Smooth muscle cell (in vitro differentiated cells): ENCODE data around the gene PHGDH. TPM values are rescaled to one million over a fixed set of nuclear protein-coding genes. Genes with fewer than 3 reads are reported as not detected.

Experiments
- DNase-seq: peaks from one replicate; lab custom pipeline; 2025; ENCODE audit not compliant: unreplicated experiment; lab: John Stamatoyannopoulos, UW
- H2AFZ ChIP-seq: fragments of 200-600 bp; sonication (generic); 2 replicates; pipeline ENCODE4 v1.6.0; 2016; ENCODE audit warnings: antibody characterized with exemption, low read depth, mild to moderate bottlenecking
- H3F3A ChIP-seq: fragments of 200-600 bp; sonication (generic); 2 replicates; pipeline ENCODE4 v1.6.0; 2017; ENCODE audit warnings: antibody characterized with exemption, low read depth
- H3K27ac ChIP-seq: fragments of 200-600 bp; sonication (generic); 2 replicates; pipeline ENCODE4 v1.5.1; 2016; ENCODE audit warnings: low read depth, mild to moderate bottlenecking
- H3K27me3 ChIP-seq: fragments of 200-600 bp; sonication (generic); 2 replicates; pipeline ENCODE4 v1.6.1; 2016; ENCODE audit warnings: low read depth, mild to moderate bottlenecking
- H3K36me3 ChIP-seq: fragments of 200-600 bp; sonication (generic); 2 replicates; pipeline ENCODE4 v1.5.1; 2016; ENCODE audit warnings: low read depth
- H3K4me1 ChIP-seq: fragments of 200-600 bp; sonication (generic); 2 replicates; pipeline ENCODE4 v1.5.1; 2016; ENCODE audit warnings: low read depth
- H3K4me2 ChIP-seq: fragments of 200-600 bp; sonication (generic); 2 replicates; pipeline ENCODE4 v1.6.0; 2016; ENCODE audit warnings: mild to moderate bottlenecking
- H3K4me3 ChIP-seq: fragments of 200-600 bp; sonication (generic); 2 replicates; pipeline ENCODE4 v1.5.1; 2016; ENCODE audit warnings: mild to moderate bottlenecking
- H3K79me2 ChIP-seq: fragments of 200-600 bp; sonication (generic); 2 replicates; pipeline ENCODE4 v1.6.0; 2016; ENCODE audit warnings: low read depth, mild to moderate bottlenecking
- H3K9ac ChIP-seq: fragments of 200-600 bp; sonication (generic); 2 replicates; pipeline ENCODE4 v1.6.0; 2016; ENCODE audit warnings: low read depth
- H3K9me3 ChIP-seq: fragments of 200-600 bp; sonication (generic); replicated peaks from 2 replicates; pipeline ENCODE4 v1.5.1; 2016; ENCODE audit warnings: low read depth
- H4K20me1 ChIP-seq: fragments of 200-600 bp; sonication (generic); 2 replicates; pipeline ENCODE4 v1.6.0; 2016; ENCODE audit warnings: low read depth
- WGBS: methylation state at CpG from one replicate; pipeline ENCODE4 v1.1.7; 2016; ENCODE audit warnings: low lambda C conversion rate; 5-methylcytosine and 5-hydroxymethylcytosine counted together
- polyA plus RNA-seq: library from polyadenylated mRNA; unstranded; fragments of >200 nt; fragmentation: Nextera tagmentation; extraction: Ambion mirVana; gene quantifications from 2 replicates; pipeline ENCODE4 v1.2.1, GENCODE V29; 2016
- total RNA-seq: library from RNA; depleted of rRNA; stranded (reverse); fragments of >200 nt; gene quantifications from 2 replicates; pipeline ENCODE4 v1.2.3, GENCODE V29; 2014
- TF ChIP-seq, protein P1 (sequence below): fragments of 200-600 bp; sonication (generic); IDR thresholded peaks from 2 replicates; pipeline ENCODE4 v1.5.1; 2017; ENCODE audit warnings: borderline replicate concordance, mild to moderate bottlenecking, antibody characterized with exemption; ENCODE audit not compliant: insufficient read depth, poor library complexity, severe bottlenecking

The PHGDH gene
- total and polyA plus RNA-seq, 2 experiments from 2014 or later, result 93.2 to 134 TPM

GRCh38 chr1:119712342-119713038, 756 bp downstream of the PHGDH start:
- TF ChIP-seq, protein P1, sequence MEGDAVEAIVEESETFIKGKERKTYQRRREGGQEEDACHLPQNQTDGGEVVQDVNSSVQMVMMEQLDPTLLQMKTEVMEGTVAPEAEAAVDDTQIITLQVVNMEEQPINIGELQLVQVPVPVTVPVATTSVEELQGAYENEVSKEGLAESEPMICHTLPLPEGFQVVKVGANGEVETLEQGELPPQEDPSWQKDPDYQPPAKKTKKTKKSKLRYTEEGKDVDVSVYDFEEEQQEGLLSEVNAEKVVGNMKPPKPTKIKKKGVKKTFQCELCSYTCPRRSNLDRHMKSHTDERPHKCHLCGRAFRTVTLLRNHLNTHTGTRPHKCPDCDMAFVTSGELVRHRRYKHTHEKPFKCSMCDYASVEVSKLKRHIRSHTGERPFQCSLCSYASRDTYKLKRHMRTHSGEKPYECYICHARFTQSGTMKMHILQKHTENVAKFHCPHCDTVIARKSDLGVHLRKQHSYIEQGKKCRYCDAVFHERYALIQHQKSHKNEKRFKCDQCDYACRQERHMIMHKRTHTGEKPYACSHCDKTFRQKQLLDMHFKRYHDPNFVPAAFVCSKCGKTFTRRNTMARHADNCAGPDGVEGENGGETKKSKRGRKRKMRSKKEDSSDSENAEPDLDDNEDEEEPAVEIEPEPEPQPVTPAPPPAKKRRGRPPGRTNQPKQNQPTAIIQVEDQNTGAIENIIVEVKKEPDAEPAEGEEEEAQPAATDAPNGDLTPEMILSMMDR, result no peak
- no peaks in the 10 kb centered on the region for H3K9me3 ChIP-seq
- H3K4me1 ChIP-seq, result peaks cover 31% of the 10 kb centered on the region
- peaks cover 40% of the 10 kb centered on the region for H4K20me1 ChIP-seq
- peak overlapping the region; percentile 77 for H2AFZ ChIP-seq
- peak; percentile 63 for DNase-seq
- no peaks in the 10 kb centered on the region for H3K36me3 ChIP-seq
- H3F3A ChIP-seq, result peaks cover 11% of the 10 kb centered on the region
- H3K9ac ChIP-seq, result peak overlapping the region; percentile 87
- H3K27me3 ChIP-seq, result no peaks in the 10 kb centered on the region
- H3K4me3 ChIP-seq, result peak overlapping the region; percentile 86
- peak overlapping the region; percentile 96 for H3K4me2 ChIP-seq
- H3K79me2 ChIP-seq, result peaks cover 44% of the 10 kb centered on the region
- 3% methylated on average over 32 of the region's 51 CpGs for WGBS
- H3K27ac ChIP-seq, result peak overlapping the region; percentile 92

- Histone ChIP-seq H3K36me3 (no peaks in the 10 kb centered on the region), H3K4me1 (peaks cover 31% of the 10 kb centered on the region), H3K27me3 (no peaks in the 10 kb centered on the region), H4K20me1 (peaks cover 47% of the 10 kb centered on the region), H3K9ac (peak overlapping the region; percentile 87), H3K4me2 (peak overlapping the region; percentile 96), H3K4me3 (peak overlapping the region; percentile 86), H2AFZ (peak overlapping the region; percentile 77), H3K79me2 (peaks cover 51% of the 10 kb centered on the region), H3K27ac (peak overlapping the region; percentile 92), H3K9me3 (no peaks in the 10 kb centered on the region), H3F3A (peaks cover 11% of the 10 kb centered on the region)
- no peak for DNase-seq
- TF ChIP-seq, protein P1, result no peak
- 6% methylated on average over 17 of the region's 17 CpGs for WGBS
Measured at GRCh38 chr1:119713039-119713748, 1.5 kb downstream of the PHGDH start.

DNA sequence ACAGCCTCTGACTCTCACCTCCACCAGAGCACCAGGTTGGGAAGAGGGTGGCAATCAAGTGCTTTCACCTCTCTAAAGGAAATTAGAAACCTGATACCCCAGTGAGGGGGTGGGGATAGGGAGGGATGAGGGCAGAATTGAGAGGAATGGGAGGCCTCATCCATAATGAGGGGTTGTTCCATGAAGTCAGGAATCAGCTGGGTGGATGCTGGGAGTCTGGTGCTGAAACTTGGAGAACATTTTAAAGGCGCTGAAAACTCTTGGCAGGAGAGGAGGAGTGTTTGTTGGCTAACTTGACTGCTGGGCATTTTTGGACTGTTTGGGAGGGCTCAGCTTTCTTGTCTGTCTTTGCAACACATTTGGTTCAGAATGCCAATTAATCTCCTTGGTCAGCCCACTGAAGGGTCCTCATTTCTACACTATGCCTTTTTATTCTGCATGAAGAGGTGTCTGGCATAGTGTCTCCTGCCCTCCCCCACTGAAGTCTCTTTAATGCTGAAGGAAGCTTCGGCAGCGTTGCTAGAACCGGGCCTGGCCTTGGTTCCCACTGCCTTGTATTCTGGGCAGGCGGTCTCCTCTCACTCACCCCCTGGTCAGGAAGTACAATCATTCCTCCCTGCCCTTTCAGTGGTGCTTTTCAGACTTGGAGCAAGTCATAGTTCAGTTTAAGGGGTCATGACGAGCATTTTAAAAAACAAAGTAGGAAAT, 2.2 kb downstream of the PHGDH start:
- TF ChIP-seq, protein P1, result no peak
- peak overlapping the region; percentile 96 for H3K4me2 ChIP-seq
- H3K9ac ChIP-seq, result peak overlapping the region; percentile 87
- H3K4me1 ChIP-seq, result peaks cover 31% of the 10 kb centered on the region
- H3K27ac ChIP-seq, result peak overlapping the region; percentile 92
- peaks cover 58% of the 10 kb centered on the region for H3K79me2 ChIP-seq
- no peak for DNase-seq
- H4K20me1 ChIP-seq, result peaks cover 54% of the 10 kb centered on the region
- no peaks in the 10 kb centered on the region for H3K36me3 ChIP-seq
- peak overlapping the region; percentile 86 for H3K4me3 ChIP-seq
- peaks cover 11% of the 10 kb centered on the region for H3F3A ChIP-seq
- WGBS, result 32% methylated on average over 6 of the region's 6 CpGs
- H2AFZ ChIP-seq, result no peak overlapping the region
- no peaks in the 10 kb centered on the region for H3K9me3 ChIP-seq
- no peaks in the 10 kb centered on the region for H3K27me3 ChIP-seq
